ACHN (cell line): ENCODE measurements around the gene BAIAP2L1.

Experiments
- DNase-seq: peaks from one replicate; pipeline ENCODE4 v3.0.0-alpha.2; 2015
- in situ Hi-C: cut with HindIII; loops from 2 replicates; pipeline ENCODE4 v1.10.0; 2017; ENCODE audit warnings: low sequenced_read_pairs, low pct_ligation_motif_present, low pct_unique_long_range_greater_than_20kb

BAIAP2L1 gene

GRCh38 chr7:98286701-98287485, 114.0 kb downstream of the BAIAP2L1 start:
- in situ Hi-C loops, result loop anchor here (25.0 kb wide), 1 partner anchor 100 kb away; no protein-coding TSS in a partner anchor
- DNase-seq, result no peak

- in situ Hi-C loops, result loop anchor here (25.0 kb wide), 1 partner anchor 101 kb away; no protein-coding TSS in a partner anchor
- no peak for DNase-seq
Observed at GRCh38 chr7:98286093-98286539, 114.8 kb downstream of the BAIAP2L1 start.

GRCh38 chr7:98285157-98286092, 115.5 kb downstream of the BAIAP2L1 start:
- in situ Hi-C loops, result loop anchor here (25.0 kb wide), 1 partner anchor 102 kb away; no protein-coding TSS in a partner anchor
- no peak for DNase-seq

- no peak for DNase-seq
- in situ Hi-C loops, result loop anchor here (25.0 kb wide), 1 partner anchor 103 kb away; no protein-coding TSS in a partner anchor
Observed at GRCh38 chr7:98284335-98285036, 116.4 kb downstream of the BAIAP2L1 start.

GRCh38 chr7:98283887-98284222, 117.0 kb downstream of the BAIAP2L1 start:
- DNase-seq, result no peak
- in situ Hi-C loops, result loop anchor here (25.0 kb wide), 1 partner anchor 103 kb away; no protein-coding TSS in a partner anchor

- no peak for DNase-seq
- in situ Hi-C loops, result loop anchor here (25.0 kb wide), 1 partner anchor 104 kb away; no protein-coding TSS in a partner anchor
Observed at GRCh38 chr7:98283127-98283886, 117.6 kb downstream of the BAIAP2L1 start.

- no peak for DNase-seq
- in situ Hi-C loops, result loop anchor here (25.0 kb wide), 1 partner anchor 105 kb away; no protein-coding TSS in a partner anchor
Observed at GRCh38 chr7:98282703-98283102, 118.2 kb downstream of the BAIAP2L1 start.

GRCh38 chr7:98281757-98282606, 118.9 kb downstream of the BAIAP2L1 start:
- peak; percentile 33 for DNase-seq
- in situ Hi-C loops, result loop anchor here (25.0 kb wide), 1 partner anchor 105 kb away; no protein-coding TSS in a partner anchor

- in situ Hi-C loops, result loop anchor here (25.0 kb wide), 1 partner anchor 106 kb away; no protein-coding TSS in a partner anchor
- peak; percentile 96 for DNase-seq
Observed at GRCh38 chr7:98280791-98281756, 119.8 kb downstream of the BAIAP2L1 start, which contains the start of gene BRI3. TSS of gene BRI3 (plus strand) at chr7:98281686. CDS start at chr7:98281796, 110 bp downstream.

GRCh38 chr7:98280296-98280695, 120.6 kb downstream of the BAIAP2L1 start:
- DNase-seq, result no peak
- in situ Hi-C loops, result loop anchor here (25.0 kb wide), 1 partner anchor 107 kb away; no protein-coding TSS in a partner anchor

GRCh38 chr7:98278936-98279335, 122.0 kb downstream of the BAIAP2L1 start:
- no peak for DNase-seq
- in situ Hi-C loops, result loop anchor here (25.0 kb wide), 1 partner anchor 108 kb away; no protein-coding TSS in a partner anchor

- in situ Hi-C loops, result loop anchor here (25.0 kb wide), 1 partner anchor 109 kb away; no protein-coding TSS in a partner anchor
Observed at GRCh38 chr7:98278408-98278807, 122.5 kb downstream of the BAIAP2L1 start.

GRCh38 chr7:98276241-98276761, 124.6 kb downstream of the BAIAP2L1 start:
- DNase-seq, result no peak
- in situ Hi-C loops, result loop anchor here (25.0 kb wide), 1 partner anchor 111 kb away; no protein-coding TSS in a partner anchor

More at GRCh38 chr7:98278408-98278807, 122.5 kb downstream of the BAIAP2L1 start:
- DNase-seq, result no peak

GRCh38 chr7:98267303-98267702, 133.6 kb downstream of the BAIAP2L1 start:
- no peak for DNase-seq
- in situ Hi-C loops, result no loop called here

GRCh38 chr7:98266840-98267239, 134.1 kb downstream of the BAIAP2L1 start:
- peak; percentile 45 for DNase-seq
- in situ Hi-C loops, result no loop called here
